Measurements from ENCODE around the gene CPPED1.

DNA sequence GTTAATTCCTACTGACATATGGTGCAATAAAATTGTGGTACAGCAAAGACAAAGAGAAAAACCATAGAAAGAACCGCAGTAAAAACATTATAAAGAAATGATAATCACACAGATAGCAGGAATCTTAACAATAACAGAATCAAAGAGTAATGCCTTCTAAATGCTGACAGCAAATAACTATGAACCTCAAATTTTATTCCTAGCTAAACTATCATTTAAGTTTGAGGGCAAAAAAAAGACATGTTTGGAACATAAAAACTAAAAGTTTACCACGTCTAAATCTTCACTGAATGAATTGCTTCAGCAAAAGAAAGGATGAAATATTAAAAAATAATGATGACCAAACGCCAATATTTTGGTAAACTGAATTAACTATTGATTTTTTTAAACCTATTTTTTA lies 135.8 kb downstream of the CPPED1 start:
- TF ChIP-seq, protein P1, sequence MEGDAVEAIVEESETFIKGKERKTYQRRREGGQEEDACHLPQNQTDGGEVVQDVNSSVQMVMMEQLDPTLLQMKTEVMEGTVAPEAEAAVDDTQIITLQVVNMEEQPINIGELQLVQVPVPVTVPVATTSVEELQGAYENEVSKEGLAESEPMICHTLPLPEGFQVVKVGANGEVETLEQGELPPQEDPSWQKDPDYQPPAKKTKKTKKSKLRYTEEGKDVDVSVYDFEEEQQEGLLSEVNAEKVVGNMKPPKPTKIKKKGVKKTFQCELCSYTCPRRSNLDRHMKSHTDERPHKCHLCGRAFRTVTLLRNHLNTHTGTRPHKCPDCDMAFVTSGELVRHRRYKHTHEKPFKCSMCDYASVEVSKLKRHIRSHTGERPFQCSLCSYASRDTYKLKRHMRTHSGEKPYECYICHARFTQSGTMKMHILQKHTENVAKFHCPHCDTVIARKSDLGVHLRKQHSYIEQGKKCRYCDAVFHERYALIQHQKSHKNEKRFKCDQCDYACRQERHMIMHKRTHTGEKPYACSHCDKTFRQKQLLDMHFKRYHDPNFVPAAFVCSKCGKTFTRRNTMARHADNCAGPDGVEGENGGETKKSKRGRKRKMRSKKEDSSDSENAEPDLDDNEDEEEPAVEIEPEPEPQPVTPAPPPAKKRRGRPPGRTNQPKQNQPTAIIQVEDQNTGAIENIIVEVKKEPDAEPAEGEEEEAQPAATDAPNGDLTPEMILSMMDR (IDR thresholded peaks at IDR 0.05; ENCODE audit: low read depth, low read length) = no peak
- no peak for TF ChIP-seq EZH2phosphoT487 (IDR thresholded peaks at IDR 0.05; ENCODE audit: low read depth)

Data from OCI-LY3 (cell line).